CD4-positive, alpha-beta T cell treated with Interleukin-2 at 100 ng/mL for 4 hours (primary cell): ENCODE results near the gene S100A16.
"Not testable (repeated sequence)": the region's sequence is repeated elsewhere in the genome, so short reads cannot be mapped to it uniquely, and the experiment has no call there.

Experiments
- DNase-seq: peaks from one replicate; pipeline ENCODE4 v3.0.0-alpha.2; 2020; ENCODE audit warnings: low spot score

S100A16 gene

DNA sequence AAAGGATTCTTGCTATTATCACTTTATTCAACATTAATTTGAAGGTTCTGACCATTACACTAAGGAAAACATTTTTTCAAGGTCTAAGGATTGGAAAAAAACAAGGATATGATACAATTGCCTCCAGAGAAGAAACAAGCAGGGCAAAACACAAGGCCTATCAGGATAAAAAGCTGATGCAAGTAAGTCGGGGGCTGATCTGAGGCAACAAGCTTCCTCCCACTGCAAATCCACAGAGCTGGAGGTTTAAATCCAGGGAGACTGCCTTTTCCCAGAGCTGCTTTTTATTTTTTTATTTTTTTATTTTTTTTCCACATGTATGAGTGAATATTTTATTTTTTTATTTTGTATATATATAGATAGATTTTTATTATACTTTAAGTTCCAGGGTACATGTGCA is 27.9 kb downstream of the S100A16 start:
- DNase-seq, result no peak

DNA sequence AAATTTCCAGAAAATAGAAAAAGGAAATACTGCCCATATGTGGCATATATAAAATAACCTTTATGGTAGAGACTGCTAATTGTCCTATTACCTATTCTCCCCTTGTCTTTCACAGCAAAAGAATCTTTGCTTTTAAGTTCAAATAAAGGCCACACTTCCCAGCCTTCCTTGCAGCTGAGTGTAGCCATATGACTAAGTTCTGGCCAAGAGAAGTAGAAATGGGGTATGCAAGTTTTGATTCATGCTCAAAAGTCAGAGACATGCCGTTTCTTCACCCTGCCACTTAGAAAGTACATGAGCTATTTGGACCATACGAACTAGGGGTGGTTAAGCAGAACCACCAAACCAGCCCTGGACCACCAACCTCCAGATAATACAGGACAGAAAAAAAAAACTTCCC is 29.0 kb downstream of the S100A16 start:
- DNase-seq, result no peak

DNA sequence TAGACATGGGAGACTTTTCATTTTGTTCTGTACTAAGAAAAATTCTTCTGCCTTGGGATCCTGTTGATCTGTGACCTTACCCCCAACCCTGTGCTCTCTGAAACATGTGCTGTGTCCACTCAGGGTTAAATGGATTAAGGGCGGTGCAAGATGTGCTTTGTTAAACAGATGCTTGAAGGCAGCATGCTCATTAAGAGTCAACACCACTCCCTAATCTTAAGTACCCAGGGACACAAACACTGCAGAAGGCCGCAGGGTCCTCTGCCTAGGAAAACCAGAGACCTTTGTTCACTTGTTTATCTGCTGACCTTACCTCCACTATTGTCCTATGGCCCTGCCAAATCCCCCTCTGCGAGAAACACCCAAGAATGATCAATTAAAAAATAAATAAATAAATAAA is 29.4 kb downstream of the S100A16 start:
- DNase-seq, result not testable (repeated sequence)

DNA sequence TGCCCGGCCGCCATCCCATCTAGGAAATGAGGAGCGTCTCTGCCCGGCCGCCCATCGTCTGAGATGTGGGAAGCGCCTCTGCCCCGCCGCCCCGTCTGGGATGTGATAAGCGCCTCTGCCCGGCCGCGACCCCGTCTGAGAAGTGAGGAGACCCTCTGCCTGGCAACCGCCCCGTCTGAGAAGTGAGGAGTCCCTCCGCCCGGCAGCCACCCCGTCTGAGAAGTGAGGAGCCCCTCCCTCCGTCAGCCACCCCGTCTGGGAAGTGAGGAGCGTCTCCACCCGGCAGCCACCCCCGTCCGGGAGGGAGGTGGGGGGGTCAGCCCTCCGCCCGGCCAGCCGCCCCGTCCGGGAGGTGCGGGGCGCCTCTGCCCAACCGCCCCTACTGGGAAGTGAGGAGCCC is 30.1 kb downstream of the S100A16 start:
- not testable (repeated sequence) for DNase-seq

DNA sequence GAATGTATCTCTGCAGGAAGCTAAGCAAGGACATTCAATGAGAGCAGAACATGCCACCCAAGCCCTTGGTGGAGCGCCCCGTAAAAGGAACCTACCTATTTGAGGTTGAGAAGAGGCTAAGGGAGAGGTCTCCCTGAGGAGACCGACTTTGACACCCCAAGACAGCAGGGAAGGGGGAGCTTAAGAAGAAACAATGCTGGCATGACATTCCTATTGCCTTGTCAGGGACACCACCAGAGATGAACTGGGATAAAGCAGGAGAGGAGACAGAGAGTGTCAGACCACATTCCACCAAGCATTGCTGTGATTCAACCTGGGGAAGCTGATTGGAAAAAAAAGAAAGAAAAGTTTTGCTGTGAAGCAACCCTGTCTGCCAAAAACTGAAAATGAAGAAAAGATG is 34.0 kb downstream of the S100A16 start:
- DNase-seq, result no peak

DNA sequence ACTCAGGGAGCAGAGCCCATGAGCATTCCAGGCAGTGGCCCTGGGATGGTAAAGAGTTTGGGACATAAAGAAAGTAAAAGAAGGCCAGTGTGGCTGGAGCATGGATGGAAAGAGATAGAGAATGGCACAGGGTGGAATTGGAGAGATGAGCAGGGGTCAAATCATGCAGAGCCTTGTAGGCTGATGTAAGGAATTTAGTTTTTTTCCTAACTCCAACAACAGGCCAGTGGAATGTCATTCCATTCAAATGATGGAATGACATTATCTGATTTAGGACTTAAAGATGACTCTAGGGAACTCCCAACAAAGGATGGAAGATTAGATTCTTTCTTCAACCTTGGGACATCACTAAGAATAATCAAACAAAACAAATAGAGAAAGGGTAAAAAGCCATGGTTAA is 34.4 kb downstream of the S100A16 start:
- DNase-seq, result no peak

DNA sequence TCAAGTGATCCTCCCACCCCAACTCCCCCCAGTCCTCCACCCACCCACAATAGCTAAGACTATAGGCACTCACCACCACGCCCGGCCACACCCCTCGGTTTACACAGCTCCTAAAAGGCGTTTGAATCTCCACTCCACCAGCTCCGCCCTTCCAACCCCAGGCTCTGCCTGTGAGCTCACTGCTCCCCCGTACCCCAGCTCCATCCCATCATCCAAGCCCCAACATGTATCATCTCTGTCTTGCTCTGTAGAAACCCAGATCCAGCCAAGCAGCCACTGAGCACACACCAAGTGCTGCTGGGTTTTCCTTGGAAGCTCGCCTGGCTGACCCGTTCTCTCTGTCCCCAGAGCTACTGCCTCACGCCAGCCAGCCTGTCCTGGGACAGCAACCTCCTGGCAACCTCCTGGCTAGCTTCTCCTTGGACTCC is 35.3 kb downstream of the S100A16 start:
- no peak for DNase-seq

DNA sequence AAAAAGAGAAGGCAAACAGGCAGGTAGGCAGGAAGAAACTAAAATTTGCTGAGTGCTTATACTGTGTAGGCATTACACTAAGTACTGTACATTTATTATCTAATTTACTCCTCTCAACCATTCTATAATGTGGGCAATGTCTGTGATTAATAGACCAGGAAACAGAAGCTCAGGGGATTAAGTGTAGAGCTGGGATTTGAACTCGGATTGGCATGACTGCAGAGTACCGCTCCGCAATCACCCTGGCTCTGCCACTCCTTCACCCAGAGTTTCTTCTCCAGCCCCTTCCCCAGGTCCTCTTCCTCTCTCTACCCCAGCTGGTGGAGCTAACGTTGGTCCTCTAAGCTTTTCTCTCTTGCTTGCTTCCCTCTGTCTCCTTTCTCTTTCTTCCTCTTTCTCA is 35.8 kb downstream of the S100A16 start:
- DNase-seq, result no peak

DNA sequence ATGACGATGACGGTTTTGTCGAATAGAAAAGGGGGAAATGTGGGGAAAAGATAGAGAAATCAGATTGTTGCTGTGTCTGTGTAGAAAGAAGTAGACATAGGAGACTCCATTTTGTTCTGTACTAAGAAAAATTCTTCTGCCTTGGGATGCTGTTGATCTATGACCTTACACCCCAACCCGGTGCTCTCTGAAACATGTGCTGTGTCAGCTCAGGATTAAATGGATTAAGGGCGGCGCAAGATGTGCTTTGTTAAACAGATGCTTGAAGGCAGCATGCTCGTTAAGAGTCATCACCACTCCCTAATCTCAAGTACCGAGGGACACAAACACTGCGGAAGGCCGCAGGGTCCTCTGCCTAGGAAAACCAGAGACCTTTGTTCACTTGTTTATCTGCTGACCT is 37.4 kb downstream of the S100A16 start:
- not testable (repeated sequence) for DNase-seq

DNA sequence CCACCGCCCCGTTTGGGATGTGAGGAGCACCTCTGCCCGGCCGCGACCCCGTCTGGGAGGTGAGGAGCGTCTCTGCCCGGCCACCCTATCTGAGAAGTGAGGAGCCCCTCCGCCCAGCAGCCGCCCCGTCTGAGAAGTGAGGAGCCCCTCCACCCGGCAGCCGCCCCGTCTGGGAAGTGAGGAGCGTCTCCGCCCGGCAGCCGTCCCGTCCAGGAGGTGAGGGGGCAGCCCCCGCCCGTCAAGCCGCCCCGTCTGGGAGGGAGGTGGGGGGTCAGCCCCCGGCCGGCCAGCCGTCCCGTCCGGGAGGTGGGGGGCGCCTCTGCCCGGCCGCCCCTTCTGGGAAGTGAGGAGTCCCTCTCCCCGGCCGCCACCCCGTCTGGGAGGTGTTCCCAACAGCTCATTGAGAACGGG is 37.9 kb downstream of the S100A16 start:
- not testable (repeated sequence) for DNase-seq

DNA sequence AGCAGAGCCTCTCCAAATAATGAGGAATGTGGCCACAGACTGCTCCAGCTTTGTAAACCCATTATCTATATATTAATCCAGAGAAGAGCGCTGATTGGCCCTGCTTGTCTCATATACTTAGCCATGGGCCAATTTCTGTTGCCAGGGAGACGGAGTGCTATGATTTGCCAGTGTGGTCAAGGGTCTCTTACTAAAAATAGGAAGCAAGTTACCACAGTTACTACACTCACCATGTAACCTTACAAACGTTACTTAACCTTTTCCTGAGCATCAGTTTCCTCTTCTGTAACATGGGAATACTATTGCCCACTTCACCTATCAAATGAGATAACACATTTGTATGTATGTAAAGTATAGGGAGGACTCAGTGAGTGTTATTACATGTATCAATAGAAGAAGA is 39.6 kb downstream of the S100A16 start:
- no peak for DNase-seq

DNA sequence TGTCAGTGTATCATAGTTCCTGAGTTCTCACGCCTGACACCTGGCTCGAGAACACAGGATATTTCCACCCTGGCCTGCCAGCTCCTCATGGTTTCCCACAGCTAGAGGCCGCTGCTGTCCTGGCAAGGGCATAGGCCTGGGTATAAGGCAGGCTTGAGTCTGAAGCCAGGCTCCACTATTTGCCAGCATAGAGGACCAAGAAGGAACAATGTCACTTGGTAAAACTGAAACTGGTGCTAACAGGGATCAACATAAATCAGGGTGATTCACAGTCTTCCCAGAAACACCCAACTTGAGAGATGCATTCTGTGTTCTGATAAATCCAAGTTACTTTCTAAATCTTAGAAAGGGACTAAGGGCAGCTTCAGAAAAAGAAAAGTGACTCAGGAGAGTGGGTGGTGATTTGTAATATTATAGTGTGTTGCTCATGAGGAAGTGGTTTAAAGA is 40.3 kb downstream of the S100A16 start:
- DNase-seq, result peak; percentile 54

DNA sequence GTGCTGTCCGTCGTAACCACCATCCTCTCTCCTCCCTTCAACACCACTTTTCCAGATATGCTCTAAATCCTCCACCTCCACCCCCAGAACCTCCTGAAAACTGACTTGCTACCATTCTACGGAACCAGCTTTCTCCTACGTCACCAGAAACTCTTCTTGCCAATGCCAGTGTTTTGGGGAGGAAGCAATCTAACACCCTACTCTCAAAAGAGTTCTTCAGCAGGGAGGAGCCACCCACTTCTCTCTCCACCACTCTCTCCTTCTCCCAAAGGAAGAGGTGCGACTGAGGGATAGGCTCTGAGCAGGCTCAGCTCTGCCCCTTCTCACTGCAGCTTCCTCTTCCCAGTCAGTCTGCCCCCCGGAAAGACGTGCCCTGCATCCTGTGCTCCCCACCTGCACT is 41.2 kb downstream of the S100A16 start:
- DNase-seq, result no peak

DNA sequence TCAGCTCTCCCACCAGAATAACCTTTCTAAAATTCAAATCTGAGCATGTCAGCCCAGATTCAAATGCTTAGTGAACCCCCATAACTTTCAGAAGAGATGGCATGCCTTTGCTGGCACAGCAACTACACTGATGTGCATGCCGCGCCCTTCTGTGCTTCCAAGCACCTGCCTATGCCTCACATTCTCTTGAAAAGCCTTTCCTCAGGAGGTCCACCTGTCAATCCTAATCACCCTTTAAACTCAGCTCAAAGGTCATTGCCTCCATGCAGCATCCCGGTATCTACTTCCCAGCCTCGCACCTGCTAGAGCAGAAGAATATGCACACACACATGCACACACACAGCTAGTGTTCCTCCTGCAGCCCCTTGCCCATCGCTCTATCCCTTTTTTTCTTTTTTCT is 42.1 kb downstream of the S100A16 start:
- DNase-seq, result no peak

DNA sequence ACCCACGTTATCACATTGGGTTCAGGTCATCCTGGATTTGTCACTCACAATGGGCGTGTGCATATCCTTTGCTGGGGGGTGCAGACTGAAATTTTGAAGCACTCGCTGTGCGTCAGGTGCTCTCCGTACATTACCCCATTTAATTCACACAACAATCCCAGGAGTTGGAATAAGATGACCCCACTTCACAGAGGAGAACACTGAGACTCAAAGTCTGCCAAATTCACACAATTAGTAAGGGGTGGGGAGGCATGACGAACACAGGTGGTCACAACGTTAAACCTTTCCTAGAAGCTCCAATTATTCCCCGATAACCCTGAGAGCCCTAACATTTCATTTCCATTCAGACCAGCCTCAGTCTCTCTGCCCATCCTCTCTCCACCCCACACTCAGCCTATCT is 43.5 kb downstream of the S100A16 start:
- no peak for DNase-seq

DNA sequence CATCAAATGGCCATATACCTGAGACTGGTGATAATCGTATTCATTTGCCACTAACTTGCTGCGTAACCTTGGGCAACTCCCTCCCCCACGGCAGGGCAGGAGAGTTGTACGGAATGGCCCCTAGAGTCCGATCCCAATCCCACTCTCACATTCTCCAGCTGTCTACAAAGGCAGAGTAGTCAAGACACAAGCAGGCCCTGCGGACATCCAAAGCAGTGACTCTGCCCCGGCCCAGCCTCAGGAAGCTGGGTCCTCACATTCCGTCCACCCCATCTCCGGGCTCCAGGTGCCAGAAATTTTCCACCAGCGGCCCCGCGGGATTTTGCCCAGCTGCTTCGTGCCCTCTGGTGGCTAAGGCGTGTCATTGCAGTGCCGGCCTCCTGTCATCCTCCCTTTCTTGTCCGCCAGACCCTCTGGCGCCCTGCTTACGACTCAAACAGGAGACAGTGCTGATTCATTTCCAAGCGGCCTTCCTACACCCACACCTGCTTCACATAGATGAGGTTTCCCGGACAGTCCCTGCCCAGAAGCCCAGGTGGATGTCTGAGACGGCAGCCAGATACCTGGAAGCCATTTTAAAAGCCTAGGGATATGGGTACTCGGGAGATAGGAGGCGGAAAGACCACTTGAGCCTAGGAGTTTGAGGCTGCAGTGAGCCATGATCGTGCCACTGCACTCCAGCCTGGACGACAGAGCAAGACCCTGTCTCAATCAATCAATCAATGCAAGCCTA is 44.4 kb downstream of the S100A16 start:
- DNase-seq, result peak; percentile 86

DNA sequence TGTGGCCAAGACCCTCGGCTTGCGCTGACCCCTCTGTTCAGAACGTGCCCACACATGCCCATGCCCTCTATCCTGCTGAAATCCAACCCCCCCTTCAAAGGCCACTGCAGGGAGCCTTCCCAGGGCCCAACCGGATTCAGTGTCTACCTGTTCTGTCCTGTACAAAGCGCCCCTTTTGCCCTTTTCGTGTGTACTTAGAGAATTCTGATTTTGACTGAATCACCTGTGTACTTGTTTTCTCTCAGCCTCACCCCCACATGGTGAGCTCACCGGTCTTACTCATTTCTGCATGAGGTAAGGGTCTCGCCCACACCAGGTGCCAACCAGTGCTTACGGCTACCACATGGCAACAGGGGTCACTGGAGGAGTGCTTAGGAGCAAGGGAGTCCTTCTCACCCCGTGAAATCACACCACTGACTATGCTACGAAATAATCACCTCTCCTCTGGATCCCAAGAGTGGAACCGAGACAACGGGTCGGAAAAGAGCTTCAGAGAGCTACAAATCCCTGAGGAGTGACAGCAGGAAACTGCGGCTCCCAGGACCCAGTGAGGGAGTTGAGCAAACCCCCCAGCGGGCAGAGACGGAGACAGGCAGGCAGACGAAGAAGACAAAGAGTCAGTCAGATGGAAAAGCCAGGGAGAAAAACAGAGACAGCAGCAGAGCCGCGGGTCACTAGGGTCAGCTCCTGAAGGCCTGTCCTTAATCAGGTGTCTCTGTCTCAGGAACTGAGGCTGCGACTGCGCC is 45.1 kb downstream of the S100A16 start:
- peak; percentile 18 for DNase-seq

DNA sequence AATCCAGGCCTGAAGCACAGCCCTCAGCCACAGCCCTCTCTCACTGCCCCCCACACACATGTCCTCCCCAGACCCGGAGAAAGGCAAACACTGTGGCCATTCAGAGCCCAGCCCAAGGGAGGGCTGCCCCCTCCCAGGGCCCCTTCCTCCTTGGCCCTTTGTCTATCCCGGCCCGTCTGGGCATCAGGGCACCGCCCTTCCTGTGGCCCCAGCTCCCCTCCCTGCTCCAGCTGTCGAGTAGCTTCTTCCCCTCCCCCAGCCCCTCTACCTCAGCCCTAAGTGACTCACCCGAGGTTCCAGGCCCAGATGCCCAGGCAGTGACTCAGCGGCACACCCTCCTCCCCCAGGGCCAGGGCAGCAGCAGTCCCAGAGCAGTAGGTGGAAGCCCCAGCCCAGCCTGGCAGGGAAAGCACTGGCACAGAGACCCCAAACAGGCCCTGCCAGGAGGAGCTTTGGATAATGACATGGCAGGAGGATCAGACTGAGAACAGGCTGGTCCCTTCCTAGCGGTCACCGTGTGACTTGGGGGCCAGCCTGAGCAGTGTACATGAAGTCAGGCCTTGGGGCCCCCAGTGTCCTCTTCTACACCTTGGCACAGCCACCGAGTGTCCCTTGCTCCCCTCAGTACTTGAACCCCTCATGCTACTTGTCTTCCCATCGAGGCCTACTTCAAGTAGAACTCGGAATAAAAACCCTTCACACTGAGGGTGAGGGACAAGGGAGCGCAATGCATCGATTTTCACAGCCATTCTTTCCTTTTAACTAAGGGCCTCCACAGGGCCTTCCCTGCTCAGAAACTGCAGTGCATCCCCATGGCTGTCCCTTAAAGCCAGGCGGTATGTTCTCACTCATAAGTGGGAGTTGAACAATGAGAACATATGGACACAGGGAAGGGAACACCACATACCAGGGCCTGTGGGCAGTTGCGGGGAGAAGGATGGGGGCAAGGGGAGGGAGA is 46.2 kb downstream of the S100A16 start:
- peak; percentile 95 for DNase-seq

DNA sequence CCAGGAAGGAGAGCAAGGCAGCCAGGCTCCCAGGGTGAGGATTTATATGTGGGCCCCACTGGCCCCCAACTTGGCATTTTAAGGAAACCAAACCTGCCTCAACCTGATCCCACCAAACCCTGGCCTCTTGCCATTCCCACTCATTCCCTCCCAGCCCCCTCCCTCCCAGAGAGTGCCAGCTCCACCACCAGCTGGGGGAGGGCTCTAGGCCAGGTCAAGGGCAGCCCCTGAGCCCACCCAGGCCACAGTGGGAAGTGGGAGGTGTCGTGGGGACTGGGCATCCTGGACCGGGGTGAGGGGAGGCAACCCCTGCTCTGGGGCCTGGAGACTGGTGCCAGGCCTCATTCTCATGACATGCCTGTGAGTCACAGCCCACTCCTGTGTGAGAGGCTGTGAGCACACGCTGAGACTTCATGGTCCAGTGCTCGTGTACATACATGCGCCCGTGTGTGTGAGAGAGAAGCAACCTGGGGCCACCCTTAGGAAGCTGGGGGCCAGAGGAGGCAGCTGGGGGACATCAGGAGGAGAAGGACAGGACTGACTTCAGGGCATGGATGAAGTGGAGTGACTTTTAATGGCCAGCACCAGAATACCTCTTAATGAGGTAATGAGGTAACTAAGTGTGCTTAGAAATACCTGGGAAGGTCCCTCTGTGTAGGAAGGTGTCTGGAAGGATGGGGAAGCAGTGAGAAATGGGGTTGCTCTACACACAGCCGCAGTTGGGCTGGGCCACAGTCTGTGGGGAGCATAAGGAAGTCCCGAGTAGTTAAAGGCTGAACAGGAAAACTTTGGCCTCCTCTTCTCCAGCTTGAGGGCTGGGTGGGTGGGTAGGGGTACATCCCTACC is 47.2 kb downstream of the S100A16 start, which contains the start of gene S100A2:
TSS of gene S100A2 (minus strand) at position 316 of the 846 bp plus-strand sequence. CDS start 1,967 bp downstream, outside the sequence.
- DNase-seq, result peak; percentile 67

DNA sequence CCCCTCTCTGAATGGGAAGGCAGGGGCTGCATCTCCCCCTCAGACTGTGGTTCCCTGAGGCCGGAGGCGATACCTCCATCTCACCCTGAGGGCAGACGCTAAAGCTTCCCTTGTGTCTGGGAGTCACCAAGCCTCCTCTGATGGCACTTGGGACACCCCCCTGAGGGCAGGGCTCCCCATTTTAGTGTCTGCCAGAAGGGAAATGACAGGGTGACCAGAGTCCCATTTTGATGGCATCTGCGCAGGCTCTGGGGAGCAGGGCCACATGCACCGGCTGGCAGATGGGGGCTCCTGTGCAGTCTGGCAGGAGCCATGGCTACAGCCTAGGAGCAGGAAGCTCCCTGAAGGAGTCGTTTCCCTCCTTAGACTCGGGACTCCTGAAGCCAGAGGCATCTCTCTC is 48.9 kb downstream of the S100A16 start:
- no peak for DNase-seq

DNA sequence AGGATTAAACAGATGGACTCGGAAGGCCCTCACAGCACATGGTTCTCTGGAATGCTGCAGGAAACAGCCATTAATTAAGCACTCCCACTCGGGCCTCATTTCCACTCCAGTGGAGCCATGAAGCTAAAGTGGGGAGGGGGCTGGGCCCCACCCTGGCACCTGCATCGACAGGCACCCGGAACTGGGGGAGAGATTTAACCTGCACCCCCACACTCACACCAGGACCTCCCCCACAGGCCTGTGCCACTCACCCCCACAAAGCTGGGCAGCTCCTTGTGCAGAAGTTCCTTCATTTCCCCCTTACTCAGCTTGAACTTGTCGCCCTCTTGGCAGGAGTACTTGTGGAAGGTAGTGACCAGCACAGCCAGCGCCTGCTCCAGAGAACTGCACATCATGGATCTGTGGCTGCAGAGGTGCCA is 49.4 kb downstream of the S100A16 start:
- DNase-seq, result no peak
